HEK293 (cell line): Measurements from ENCODE around the gene CABCOCO1.

Experiments
- CTCF ChIP-seq: fragments of 450-650 bp; formaldehyde crosslinking; IDR thresholded peaks from 2 replicates; pipeline ENCODE4 v1.5.1; 2016; ENCODE audit warnings: missing biosample characterization, missing genetic modification characterization
- ZNF239 ChIP-seq: fragments of 450-650 bp; formaldehyde crosslinking; IDR thresholded peaks from 2 replicates; pipeline ENCODE4 v1.5.1; 2016; ENCODE audit warnings: missing biosample characterization, missing genetic modification characterization
- ZNF514 ChIP-seq: fragments of 450-650 bp; formaldehyde crosslinking; IDR thresholded peaks from 2 replicates; pipeline ENCODE4 v1.5.1; 2016; ENCODE audit warnings: missing biosample characterization, missing genetic modification characterization
- ZNF529 ChIP-seq: fragments of 450-650 bp; formaldehyde crosslinking; IDR thresholded peaks from 2 replicates; pipeline ENCODE4 v1.5.1; 2017; ENCODE audit warnings: missing genetic modification characterization, missing biosample characterization; ENCODE audit not compliant: insufficient replicate concordance

GRCh38 chr10:61749291-61749690, 86.6 kb downstream of the CABCOCO1 start:
- no peak for TF ChIP-seq ZNF514 (tag by site-specific recombination)
- no peak for TF ChIP-seq ZNF529
- no peak for TF ChIP-seq CTCF
- no peak for TF ChIP-seq ZNF239 (tag by site-specific recombination)
